B cell (primary cell): Measurements from ENCODE around the gene LHX4.

Experiments used
- CTCF ChIP-seq: fragments of 200-600 bp; IDR thresholded peaks from one replicate; pipeline ENCODE4 v1.8.0; 2022; ENCODE audit warnings: antibody characterized with exemption, mild to moderate bottlenecking
- EZH2 ChIP-seq: IDR thresholded peaks from 2 replicates; pipeline ENCODE4 v1.6.1; 2012; ENCODE audit warnings: borderline replicate concordance, low read depth, mild to moderate bottlenecking, moderate library complexity, low read length; ENCODE audit not compliant: insufficient read depth, poor library complexity, severe bottlenecking

GRCh38 chr1:180198611-180199010 lies 31.5 kb upstream of the LHX4 start:
- TF ChIP-seq CTCF (no peak), EZH2 (no peak)
